Neural cell (in vitro differentiated cells): ENCODE measurements around the gene ARL13A. TPM values are rescaled to one million over a fixed set of nuclear protein-coding genes. Genes with fewer than 3 reads are reported as not detected.

Experiments used
- polyA plus RNA-seq: library from polyadenylated mRNA; depleted of rRNA; stranded (reverse); fragments of >200 nt; gene quantifications from 2 replicates; pipeline ENCODE4 v1.2.3, GENCODE V29; 2014

Gene ARL13A
- polyA plus RNA-seq, 1 donor from 2014 or later, result not detected

Other genes with a start within 250 kb of the ARL13A start
- 0.11 TPM in 1 of 2 replicates, not detected in the other for gene SYTL4, start 237.6 kb upstream of the ARL13A start, polyA plus RNA-seq
- gene CSTF2, start 149.3 kb upstream of the ARL13A start, polyA plus RNA-seq, result 19.2 and 21.6 TPM in 2 replicates
- gene NOX1, start 95.3 kb upstream of the ARL13A start, polyA plus RNA-seq, result not detected in 2 replicates
- gene XKRX, start 40.8 kb upstream of the ARL13A start, polyA plus RNA-seq, result not detected in 2 replicates
- 6.0 and 6.8 TPM in 2 replicates for gene TRMT2B, start 82.4 kb downstream of the ARL13A start, polyA plus RNA-seq
- 244 and 252 TPM in 2 replicates for gene TMEM35A, start 109.2 kb downstream of the ARL13A start, polyA plus RNA-seq
- gene CENPI, start 128.5 kb downstream of the ARL13A start, polyA plus RNA-seq, result 1.7 and 1.8 TPM in 2 replicates